ENCODE measurements around the gene LHX6.

LHX6 gene

DNA sequence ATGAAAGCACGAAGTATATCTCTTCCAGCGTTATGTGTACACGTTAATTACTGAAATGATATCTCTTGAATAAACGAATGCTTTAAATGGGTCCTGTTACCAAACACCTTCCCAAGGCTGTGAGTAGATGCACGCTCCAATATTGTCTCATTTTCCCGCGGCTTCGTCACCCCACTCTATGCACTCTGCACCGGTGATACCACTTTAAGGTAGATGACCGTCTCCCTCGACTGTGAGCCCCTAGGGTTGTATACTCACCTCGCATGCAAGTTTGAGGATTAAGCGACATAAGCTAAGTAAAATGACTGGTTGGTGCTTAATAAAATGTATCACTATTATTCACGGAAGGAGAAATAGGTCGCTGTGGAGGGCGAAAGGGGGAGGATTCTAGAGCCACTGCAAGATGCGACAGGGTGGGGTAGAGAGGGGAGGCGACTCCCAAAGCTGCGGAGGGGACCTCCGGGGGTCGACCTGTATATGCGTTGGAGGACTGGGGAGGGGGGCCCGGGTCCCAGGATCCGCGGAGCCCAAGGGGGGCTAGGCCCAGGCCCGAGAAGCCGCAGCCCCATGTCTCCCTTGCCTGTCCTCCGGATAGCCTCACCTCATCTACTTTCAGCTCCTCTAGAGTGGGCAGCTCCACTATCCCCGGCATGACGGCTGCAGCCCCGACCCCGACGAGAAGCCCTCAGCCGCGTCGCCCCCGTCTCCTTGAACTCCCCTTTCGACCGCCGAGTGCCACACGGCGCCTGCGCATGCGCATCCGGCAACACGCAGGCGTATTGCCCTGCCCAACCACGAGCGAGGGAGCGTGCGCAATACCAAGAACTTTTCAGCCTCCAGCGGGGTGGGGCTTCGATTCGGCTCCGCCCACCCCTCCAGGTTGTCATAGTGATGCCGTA lies 69.5 kb downstream of the LHX6 start, which contains the start of the genes MORN5 and NDUFA8:
TSS of gene MORN5 (plus strand) at position 883 of the 899 bp plus-strand sequence. CDS start 65 bp downstream, outside the sequence.
TSS of gene NDUFA8 (minus strand) at position 754 of the 899 bp plus-strand sequence. CDS start at position 652, 102 bp downstream.
- H3K4me3 ChIP-seq (ENCODE audit: low read length): peak within 1 kb of the TSS; percentile 88
- peaks cover 4% of the 10 kb centered on the region for H3K4me1 ChIP-seq (ENCODE audit: insufficient read depth, low read length)
- H3K27me3 ChIP-seq (ENCODE audit: insufficient read depth, low read length): peaks cover 2% of the 10 kb centered on the region
- no peaks in the 10 kb centered on the region for H3K36me3 ChIP-seq (ENCODE audit: insufficient read depth, low read length)
- peak within 1 kb of the TSS; percentile 42 for H2AFZ ChIP-seq (ENCODE audit: low read depth, low read length)
- peaks cover 1% of the 10 kb centered on the region for H3K9me3 ChIP-seq (ENCODE audit: low read length)

DNA sequence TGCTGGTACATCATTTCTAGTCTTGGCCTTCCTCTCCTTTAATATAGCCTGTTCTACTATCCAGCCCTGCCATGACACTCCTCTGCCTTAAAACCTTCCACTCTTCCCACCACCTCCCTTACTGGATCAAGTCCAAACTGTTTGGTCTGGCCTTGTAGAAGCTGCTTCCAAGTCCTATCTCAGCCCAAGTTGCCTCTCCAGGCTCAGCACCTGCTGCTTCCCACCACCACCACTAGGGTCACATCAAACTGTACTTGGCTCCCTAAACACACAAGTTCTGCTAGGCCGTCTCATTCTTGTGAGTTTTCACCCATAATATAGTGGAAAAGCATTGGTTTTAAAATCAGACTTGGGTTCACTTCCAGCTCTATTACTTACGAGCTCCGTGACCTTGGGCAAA lies 70.6 kb downstream of the LHX6 start:
- H2AFZ ChIP-seq (ENCODE audit: low read depth, low read length): no peak overlapping the region
- peak overlapping the region; percentile 9 for H3K4me3 ChIP-seq (ENCODE audit: low read length)
- H3K4me1 ChIP-seq (ENCODE audit: insufficient read depth, low read length): peaks cover 4% of the 10 kb centered on the region

DNA sequence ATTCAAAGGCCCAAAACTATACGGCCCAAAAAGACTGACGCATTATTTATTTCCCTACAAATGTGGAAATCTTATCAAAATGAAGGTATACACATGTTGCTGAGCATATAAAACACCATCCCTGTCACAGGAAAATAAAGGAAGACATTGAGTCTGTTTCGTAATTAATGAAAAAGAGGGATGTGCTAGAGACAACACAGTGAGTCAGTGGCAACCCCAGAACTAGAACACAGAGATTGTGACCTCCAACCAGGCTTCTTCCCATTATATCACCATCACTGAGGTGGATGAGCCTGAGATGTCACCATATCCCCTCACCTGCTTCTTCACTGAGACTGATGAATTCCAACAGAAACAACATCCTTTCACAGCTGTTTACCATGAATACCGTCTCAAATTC lies 73.0 kb downstream of the LHX6 start:
- Histone ChIP-seq H3K4me3 (ENCODE audit: low read length) (no peak overlapping the region), H2AFZ (ENCODE audit: low read depth, low read length) (no peak overlapping the region), H3K36me3 (ENCODE audit: insufficient read depth, low read length) (peaks cover 15% of the 10 kb centered on the region), H3K9me3 (ENCODE audit: low read length) (no peaks in the 10 kb centered on the region), H3K27me3 (ENCODE audit: insufficient read depth, low read length) (no peaks in the 10 kb centered on the region), H3K4me1 (ENCODE audit: insufficient read depth, low read length) (peaks cover 4% of the 10 kb centered on the region)

More for the DNA sequence above, 70.6 kb downstream of the LHX6 start:
- Histone ChIP-seq H3K9me3 (ENCODE audit: low read length) (peaks cover 1% of the 10 kb centered on the region), H3K27me3 (ENCODE audit: insufficient read depth, low read length) (no peaks in the 10 kb centered on the region), H3K36me3 (ENCODE audit: insufficient read depth, low read length) (no peaks in the 10 kb centered on the region)

All from neuron (in vitro differentiated cells).